Right lobe of liver (tissue), 4 donors: ENCODE results near the gene TLE3.

Experiments
- POLR2A ChIP-seq: fragments of 450-650 bp; IDR thresholded peaks from one replicate; pipeline ENCODE4 v1.6.1; 2017; ENCODE audit warnings: antibody characterized with exemption, mild to moderate bottlenecking
- TF ChIP-seq, protein P1 (sequence below), 4 donors: fragments of 200-600 bp in 3 of 4; fragments of 450-650 bp in 1 of 4; IDR thresholded peaks; one replicate each; pipeline versions ENCODE4 v1.5.1 to v1.8.0; 2016 to 2022; ENCODE audit warnings: antibody characterized with exemption in 4 of 4, mild to moderate bottlenecking in 2 of 4
- donor health status: DM: no; HTN: no; CAD: no.
- donor health status: DM: no; HTN: no; CAD: no.
- donor health status: DM: no; HTN: yes; CAD: no.

DNA sequence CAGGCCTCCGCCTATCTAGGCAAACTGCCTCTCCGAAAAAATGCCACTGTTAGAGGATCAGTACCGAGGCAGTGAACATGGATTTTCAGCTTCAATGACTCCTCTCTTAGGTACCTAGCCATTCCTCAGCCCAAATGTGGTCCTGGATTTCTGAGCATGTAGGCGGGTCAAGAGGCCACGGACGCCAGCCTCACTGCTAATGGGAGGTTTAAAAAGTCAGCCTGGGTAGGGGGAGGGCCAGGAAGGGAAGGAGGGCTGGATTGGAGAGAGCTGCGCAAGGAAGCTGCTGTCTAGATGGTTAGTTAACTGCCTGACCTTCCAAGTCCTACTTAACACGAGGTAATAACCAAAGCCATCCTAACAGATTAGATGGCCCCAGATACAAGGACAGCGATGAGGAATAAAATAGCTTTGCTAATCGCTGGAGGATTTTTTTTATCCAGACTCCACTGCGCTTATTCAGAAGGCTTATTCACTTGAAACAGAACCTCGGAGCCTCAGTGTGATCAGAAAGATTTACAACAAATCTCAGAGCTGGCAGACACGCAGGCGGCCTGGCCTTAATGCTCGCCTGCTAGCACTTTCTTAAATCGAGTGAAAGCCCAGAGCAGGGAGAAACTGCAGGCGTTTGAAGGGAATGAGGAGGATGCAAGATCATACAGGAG, 34.3 kb downstream of the TLE3 start:
- TF ChIP-seq, protein P1, sequence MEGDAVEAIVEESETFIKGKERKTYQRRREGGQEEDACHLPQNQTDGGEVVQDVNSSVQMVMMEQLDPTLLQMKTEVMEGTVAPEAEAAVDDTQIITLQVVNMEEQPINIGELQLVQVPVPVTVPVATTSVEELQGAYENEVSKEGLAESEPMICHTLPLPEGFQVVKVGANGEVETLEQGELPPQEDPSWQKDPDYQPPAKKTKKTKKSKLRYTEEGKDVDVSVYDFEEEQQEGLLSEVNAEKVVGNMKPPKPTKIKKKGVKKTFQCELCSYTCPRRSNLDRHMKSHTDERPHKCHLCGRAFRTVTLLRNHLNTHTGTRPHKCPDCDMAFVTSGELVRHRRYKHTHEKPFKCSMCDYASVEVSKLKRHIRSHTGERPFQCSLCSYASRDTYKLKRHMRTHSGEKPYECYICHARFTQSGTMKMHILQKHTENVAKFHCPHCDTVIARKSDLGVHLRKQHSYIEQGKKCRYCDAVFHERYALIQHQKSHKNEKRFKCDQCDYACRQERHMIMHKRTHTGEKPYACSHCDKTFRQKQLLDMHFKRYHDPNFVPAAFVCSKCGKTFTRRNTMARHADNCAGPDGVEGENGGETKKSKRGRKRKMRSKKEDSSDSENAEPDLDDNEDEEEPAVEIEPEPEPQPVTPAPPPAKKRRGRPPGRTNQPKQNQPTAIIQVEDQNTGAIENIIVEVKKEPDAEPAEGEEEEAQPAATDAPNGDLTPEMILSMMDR (IDR thresholded peaks at IDR 0.05), result no peak
- TF ChIP-seq POLR2A, result no peak
